WTC11 (cell line): ENCODE results near the gene LRRC23. TPM values are rescaled to one million over a fixed set of nuclear protein-coding genes. Genes with fewer than 3 reads are reported as not detected.

Experiments
- ATAC-seq: fragments of 200-7000 bp; cut with Tn5 transposase; 2 replicates; pipeline ENCODE4 v1.10.0; 2021; ENCODE audit warnings: mild to moderate bottlenecking, moderate library complexity
- CTCF ChIA-PET: fragments of 300-600 bp; sonication (Branson Sonifier 250); formaldehyde crosslinking; loops from one replicate; lab custom pipeline; 2021; ENCODE audit warnings: antibody characterized with exemption; lab: Charles Lee
- POLR2A ChIA-PET: fragments of 350-600 bp; sonication (Branson Sonifier 250); formaldehyde crosslinking; loops from one replicate; lab custom pipeline; 2021; ENCODE audit warnings: antibody characterized with exemption; lab: Charles Lee
- DNase-seq: peaks from one replicate; pipeline ENCODE4 v3.0.0; 2021; ENCODE audit warnings: low spot score
- H3K27ac Mint-ChIP-seq: 2 replicates; pipeline ENCODE4 v1.8.0; 2021; ENCODE audit warnings: mixed read lengths
- H3K27me3 Mint-ChIP-seq: 2 replicates; pipeline ENCODE4 v1.8.0; 2021; ENCODE audit warnings: low read depth, mild to moderate bottlenecking, moderate library complexity, mixed read lengths
- H3K36me3 Mint-ChIP-seq: 2 replicates; pipeline ENCODE4 v1.8.0; 2021; ENCODE audit warnings: mixed read lengths
- H3K4me1 Mint-ChIP-seq: 2 replicates; pipeline ENCODE4 v1.8.0; 2022; ENCODE audit warnings: mixed read lengths
- H3K4me3 Mint-ChIP-seq: 2 replicates; pipeline ENCODE4 v1.8.0; 2021; ENCODE audit warnings: mild to moderate bottlenecking, moderate library complexity, mixed read lengths
- H3K9me3 Mint-ChIP-seq: 2 replicates; pipeline ENCODE4 v1.8.0; 2021; ENCODE audit warnings: mixed read lengths
- AFF4 ChIP-seq: sonication (generic); formaldehyde crosslinking; IDR thresholded peaks from 2 replicates; pipeline ENCODE4 v1.8.1; 2023; ENCODE audit warnings: mild to moderate bottlenecking, missing genetic modification reagents, borderline replicate concordance
- ATF2 ChIP-seq: sonication (generic); formaldehyde crosslinking; IDR thresholded peaks from 2 replicates; pipeline ENCODE4 v1.8.1; 2022; ENCODE audit warnings: low read depth, missing genetic modification reagents, borderline replicate concordance
- ATF6 ChIP-seq: sonication (generic); formaldehyde crosslinking; IDR thresholded peaks from 2 replicates; pipeline ENCODE4 v1.8.1; 2023; ENCODE audit warnings: mild to moderate bottlenecking, missing genetic modification reagents
- CDX4 ChIP-seq: fragments of 250-450 bp; sonication (Bioruptor Pico); IDR thresholded peaks from 2 replicates; pipeline ENCODE4 v1.9.0; 2021; ENCODE audit warnings: moderate library complexity, mild to moderate bottlenecking, inconsistent platforms, borderline replicate concordance
- CTCF ChIP-seq: fragments of 200-600 bp; IDR thresholded peaks from 2 replicates; pipeline ENCODE4 v1.8.0; 2022; ENCODE audit warnings: antibody characterized with exemption
- FOXJ3 ChIP-seq: sonication (generic); formaldehyde crosslinking; IDR thresholded peaks from 2 replicates; pipeline ENCODE4 v1.9.0; 2021; ENCODE audit warnings: missing genetic modification reagents, mild to moderate bottlenecking, borderline replicate concordance
- MYBL2 ChIP-seq: sonication (generic); formaldehyde crosslinking; IDR thresholded peaks from 2 replicates; pipeline ENCODE4 v1.8.1; 2023; ENCODE audit warnings: mild to moderate bottlenecking, moderate library complexity, missing genetic modification reagents
- STAT6 ChIP-seq: sonication (generic); formaldehyde crosslinking; conservative IDR thresholded peaks from 2 replicates; pipeline ENCODE4 v1.8.1; 2023; ENCODE audit warnings: mild to moderate bottlenecking, low read depth, missing genetic modification reagents, moderate library complexity
- TEAD1 ChIP-seq: sonication (generic); formaldehyde crosslinking; IDR thresholded peaks from 2 replicates; pipeline ENCODE4 v1.8.0; 2022; ENCODE audit warnings: mild to moderate bottlenecking, missing genetic modification reagents
- total RNA-seq: library from RNA; stranded (reverse); gene quantifications from 3 replicates; pipeline ENCODE4 v1.2.3, GENCODE V29; 2021

Gene LRRC23
- total RNA-seq, 1 experiment from 2014 or later, result 3.1 TPM

- DNase-seq, result no peak
- POLR2A ChIA-PET, result interaction anchor here (0.9 to 1.1 kb wide), 2 partner anchors 10 to 13 kb away, joined by 3 read pairs; no protein-coding TSS in a partner anchor
- Mint-ChIP-seq H3K27me3 (no peaks in the 10 kb centered on the region), H3K27ac (peak overlapping the region; percentile 85), H3K36me3 (peaks cover 43% of the 10 kb centered on the region), H3K9me3 (no peaks in the 10 kb centered on the region), H3K4me3 (no peak overlapping the region), H3K4me1 (peaks cover 28% of the 10 kb centered on the region)
- CTCF ChIA-PET, result interaction anchor here (3.1 to 6.9 kb wide), 3 partner anchors 9 to 26 kb away, joined by 25 to 93 read pairs (median 26); partner anchors contain the start of gene ATN1
- TF ChIP-seq STAT6 (CRISPR knock-in tag), result no peak
- no peak for TF ChIP-seq MYBL2
- TF ChIP-seq ATF2 (CRISPR knock-in tag), result no peak
- no peak for TF ChIP-seq ATF6 (CRISPR knock-in tag)
- no peak for TF ChIP-seq CTCF
- no peak for TF ChIP-seq CDX4 (CRISPR knock-in tag)
- no peak for TF ChIP-seq FOXJ3 (CRISPR knock-in tag)
- TF ChIP-seq TEAD1 (CRISPR knock-in tag), result no peak
- no peak for TF ChIP-seq AFF4 (CRISPR knock-in tag)
- no peak for ATAC-seq
Observed at GRCh38 chr12:6935371-6936193, 31.0 kb downstream of the LRRC23 start.
